H9 (cell line): ENCODE results near the gene SPATA31E1. TPM values are rescaled to one million over a fixed set of nuclear protein-coding genes. Genes with fewer than 3 reads are reported as not detected.

Experiments used
- DNase-seq: peaks from one replicate; pipeline ENCODE4 v3.0.0-alpha.2; 2017
- H2AFZ ChIP-seq: one replicate; pipeline ENCODE4 v1.6.1; 2013; ENCODE audit warnings: mild to moderate bottlenecking, low read length, control low read depth, moderate library complexity
- H2AK5ac ChIP-seq: 2 replicates; pipeline ENCODE4 v1.6.1; 2013; ENCODE audit warnings: low read length, control low read depth, mixed read lengths; ENCODE audit not compliant: insufficient read length
- H2BK120ac ChIP-seq: one replicate; pipeline ENCODE4 v1.6.1; 2013; ENCODE audit warnings: low read depth, mild to moderate bottlenecking, low read length, control low read depth, inconsistent platforms; ENCODE audit not compliant: poor library complexity, severe bottlenecking
- H2BK12ac ChIP-seq: 2 replicates; pipeline ENCODE4 v1.6.1; 2013; ENCODE audit warnings: low read length, control low read depth, mixed read lengths, low read depth; ENCODE audit not compliant: insufficient read length
- H2BK15ac ChIP-seq: 2 replicates; pipeline ENCODE4 v1.6.1; 2013; ENCODE audit warnings: low read depth, low read length, control low read depth
- H2BK20ac ChIP-seq: one replicate; pipeline ENCODE4 v1.6.1; 2013; ENCODE audit warnings: low read depth, mild to moderate bottlenecking, low read length, control low read depth, inconsistent platforms; ENCODE audit not compliant: poor library complexity, severe bottlenecking
- H2BK5ac ChIP-seq: 2 replicates; pipeline ENCODE4 v1.6.1; 2013; ENCODE audit warnings: low read length, control low read depth, mixed read lengths; ENCODE audit not compliant: insufficient read length
- H3K14ac ChIP-seq: 2 replicates; pipeline ENCODE4 v1.6.1; 2013; ENCODE audit warnings: low read length, control low read depth; ENCODE audit not compliant: insufficient read depth
- H3K18ac ChIP-seq: 2 replicates; pipeline ENCODE4 v1.6.1; 2013; ENCODE audit warnings: low read depth, mild to moderate bottlenecking, mixed read lengths, low read length, control low read depth; ENCODE audit not compliant: insufficient read length
- H3K23ac ChIP-seq: 2 replicates; pipeline ENCODE4 v1.6.1; 2013; ENCODE audit warnings: low read length, control low read depth, mixed read lengths, low read depth; ENCODE audit not compliant: insufficient read length
- H3K23me2 ChIP-seq: 2 replicates; pipeline ENCODE4 v1.6.1; 2013; ENCODE audit warnings: low read depth, mild to moderate bottlenecking, mixed read lengths, low read length, control low read depth; ENCODE audit not compliant: insufficient read length, poor library complexity, severe bottlenecking
- H3K27ac ChIP-seq: 2 replicates; pipeline ENCODE4 v1.5.1; 2013; ENCODE audit warnings: low read length, control low read depth, mixed read lengths, low read depth; ENCODE audit not compliant: insufficient read length
- H3K27me3 ChIP-seq: 2 replicates; pipeline ENCODE4 v1.6.1; 2013; ENCODE audit warnings: low read length, control low read depth, inconsistent platforms; ENCODE audit not compliant: insufficient read depth
- H3K4ac ChIP-seq: 2 replicates; pipeline ENCODE4 v1.6.1; 2013; ENCODE audit warnings: low read depth, mild to moderate bottlenecking, control low read depth, inconsistent platforms, low read length, moderate library complexity
- H3K4me1 ChIP-seq: 2 replicates; pipeline ENCODE4 v1.6.1; 2013; ENCODE audit warnings: low read length, control low read depth, inconsistent platforms; ENCODE audit not compliant: insufficient read depth
- H3K4me2 ChIP-seq: 2 replicates; pipeline ENCODE4 v1.6.1; 2013; ENCODE audit warnings: low read length, control low read depth, mixed read lengths; ENCODE audit not compliant: insufficient read length, insufficient read depth
- H3K56ac ChIP-seq: 2 replicates; pipeline ENCODE4 v1.6.1; 2013; ENCODE audit warnings: low read depth, mild to moderate bottlenecking, mixed read lengths, low read length, control low read depth; ENCODE audit not compliant: insufficient read length
- H3K79me1 ChIP-seq: 2 replicates; pipeline ENCODE4 v1.6.1; 2013; ENCODE audit warnings: low read depth, mild to moderate bottlenecking, moderate library complexity, low read length, control low read depth, inconsistent platforms; ENCODE audit not compliant: insufficient read depth, poor library complexity, severe bottlenecking
- H3K79me2 ChIP-seq: 2 replicates; pipeline ENCODE4 v1.6.1; 2013; ENCODE audit warnings: low read length, control low read depth, inconsistent platforms; ENCODE audit not compliant: insufficient read depth
- H3K9ac ChIP-seq: 2 replicates; pipeline ENCODE4 v1.6.1; 2013; ENCODE audit warnings: low read length, control low read depth, mixed read lengths; ENCODE audit not compliant: insufficient read length; ENCODE audit errors: extremely low read depth
- H3K9me3 ChIP-seq: one replicate; pipeline ENCODE4 v1.6.1; 2013; ENCODE audit warnings: low read depth, low read length, inconsistent platforms; ENCODE audit not compliant: control insufficient read depth
- H3T11ph ChIP-seq: one replicate; pipeline ENCODE4 v1.6.1; 2013; ENCODE audit warnings: mild to moderate bottlenecking, low read length, control low read depth, inconsistent platforms
- H4K20me1 ChIP-seq: one replicate; pipeline ENCODE4 v1.6.1; 2013; ENCODE audit not compliant: control insufficient read depth, insufficient read length, insufficient read depth
- H4K5ac ChIP-seq: 2 replicates; pipeline ENCODE4 v1.6.1; 2013; ENCODE audit warnings: low read depth, mild to moderate bottlenecking, mixed read lengths, low read length, control low read depth; ENCODE audit not compliant: insufficient read length
- H4K8ac ChIP-seq: replicated peaks from 2 replicates; pipeline ENCODE4 v1.6.1; 2013; ENCODE audit warnings: low read length, control low read depth, mixed read lengths, low read depth; ENCODE audit not compliant: insufficient read length
- H4K91ac ChIP-seq: 2 replicates; pipeline ENCODE4 v1.6.1; 2013; ENCODE audit warnings: low read depth, mild to moderate bottlenecking, moderate library complexity, mixed read lengths, low read length, control low read depth; ENCODE audit not compliant: insufficient read length
- H3K27ac Mint-ChIP-seq, 3 experiments: 2 replicates in 2 of 3; 3 replicates in 1 of 3; pipeline ENCODE4 v1.8.0; 2020 to 2021; ENCODE audit warnings: mixed read lengths in 3 of 3, mild to moderate bottlenecking in 1 of 3, moderate library complexity in 1 of 3
- H3K27me3 Mint-ChIP-seq: 2 replicates; pipeline ENCODE4 v1.8.0; 2021; ENCODE audit warnings: low read depth, mild to moderate bottlenecking, moderate library complexity, mixed read lengths
- H3K36me3 Mint-ChIP-seq, 3 experiments: 2 replicates in 2 of 3; 3 replicates in 1 of 3; pipeline ENCODE4 v1.8.0; 2020 to 2021; ENCODE audit warnings: low read depth in 3 of 3, mixed read lengths in 3 of 3; ENCODE audit not compliant: insufficient read depth in 1 of 3
- H3K4me1 Mint-ChIP-seq, 2 experiments: 2 replicates each; pipeline ENCODE4 v1.8.0; 2020; ENCODE audit warnings: mixed read lengths in 2 of 2
- H3K4me3 Mint-ChIP-seq, 2 experiments: 2 replicates in 1 of 2; 3 replicates in 1 of 2; pipeline ENCODE4 v1.8.0; 2020 to 2021; ENCODE audit warnings: mild to moderate bottlenecking in 2 of 2, mixed read lengths in 2 of 2, moderate library complexity in 1 of 2
- H3K9me3 Mint-ChIP-seq, 2 experiments: 2 replicates in 1 of 2; 3 replicates in 1 of 2; pipeline ENCODE4 v1.8.0; 2020; ENCODE audit warnings: mild to moderate bottlenecking in 2 of 2, mixed read lengths in 2 of 2, moderate library complexity in 1 of 2
- CTCF ChIP-seq: fragments of 200-600 bp; sonication (generic); conservative IDR thresholded peaks from 3 replicates; pipeline ENCODE4 v1.8.0; 2021; ENCODE audit warnings: antibody characterized with exemption, mild to moderate bottlenecking
- WGBS: extraction: QIAGEN DNeasy Blood & Tissue Kit; methylation state at CpG from one replicate; pipeline ENCODE4 v1.1.7; 2013; ENCODE audit warnings: missing lambda C conversion rate, low lambda C conversion rate, mixed read lengths; ENCODE audit not compliant: insufficient read length; ENCODE audit errors: extremely low coverage; 5-methylcytosine and 5-hydroxymethylcytosine counted together
- total RNA-seq: library from RNA; stranded (reverse); gene quantifications from 2 replicates; pipeline ENCODE4 v1.2.1, GENCODE V29; 2021

The SPATA31E1 gene
- total RNA-seq, 1 experiment from 2014 or later: 0.09 TPM

- H3K9ac ChIP-seq: no peak overlapping the region
- H3K4me3 Mint-ChIP-seq: no peak overlapping the region
- H3K4ac ChIP-seq: no peak overlapping the region
- no peak overlapping the region for H2BK120ac ChIP-seq
- no peaks in the 10 kb centered on the region for H3K79me2 ChIP-seq
- no CpG with 5 or more reads among the region's 6 CpGs for WGBS
- peaks cover 0 to 6% (median 5%) of the 10 kb centered on the region in 3 experiments; a peak in 5 of 7 replicates for H3K36me3 Mint-ChIP-seq
- H3K27ac ChIP-seq: no peak overlapping the region
- DNase-seq: no peak
- no peak overlapping the region for H3K23ac ChIP-seq
- H2BK5ac ChIP-seq: no peak overlapping the region
- peaks cover 0 to 11% of the 10 kb centered on the region in 2 experiments; a peak in 4 of 5 replicates for H3K9me3 Mint-ChIP-seq
- H3K56ac ChIP-seq: no peak overlapping the region
- no peak overlapping the region for H3T11ph ChIP-seq
- no peaks in the 10 kb centered on the region for H3K79me1 ChIP-seq
- H2BK15ac ChIP-seq: no peak overlapping the region
- H3K27me3 Mint-ChIP-seq: peaks cover 3% of the 10 kb centered on the region
- no peak overlapping the region for H3K18ac ChIP-seq
- H4K8ac ChIP-seq: no peak overlapping the region
- H2BK20ac ChIP-seq: no peak overlapping the region
- H3K27me3 ChIP-seq: no peaks in the 10 kb centered on the region
- no peak overlapping the region for H4K91ac ChIP-seq
- H3K4me1 ChIP-seq: peaks cover 4% of the 10 kb centered on the region
- no peak overlapping the region for H3K27ac Mint-ChIP-seq
- H2AK5ac ChIP-seq: no peak overlapping the region
- H3K14ac ChIP-seq: no peak overlapping the region
- H3K23me2 ChIP-seq: no peaks in the 10 kb centered on the region
- H2AFZ ChIP-seq: no peak overlapping the region
- peaks cover 4 to 7% of the 10 kb centered on the region in 2 experiments for H3K4me1 Mint-ChIP-seq
- H4K20me1 ChIP-seq: no peaks in the 10 kb centered on the region
- H2BK12ac ChIP-seq: no peak overlapping the region
- no peaks in the 10 kb centered on the region for H3K9me3 ChIP-seq
- no peak overlapping the region for H3K4me2 ChIP-seq
- TF ChIP-seq CTCF: no peak
- H4K5ac ChIP-seq: no peak overlapping the region
Observed at GRCh38 chr9:87863882-87864465, 18.7 kb upstream of the SPATA31E1 start.
